GM10248 (cell line): ENCODE data around the gene ATM.

Source experiments
- CTCF ChIA-PET: fragments of 300-600 bp; sonication (Branson Sonifier 250); formaldehyde crosslinking; extraction: SDS; loops from one replicate; lab custom pipeline; 2021; ENCODE audit warnings: antibody characterized with exemption; lab: Yijun Ruan, JAX
- POLR2A ChIA-PET: fragments of 350-650 bp; sonication (Branson Sonifier 250); formaldehyde crosslinking; extraction: SDS; loops from one replicate; lab custom pipeline; 2020; ENCODE audit warnings: antibody characterized with exemption; lab: Yijun Ruan, JAX
- DNase-seq: peaks from one replicate; pipeline ENCODE4 v3.0.0; 2012; ENCODE audit errors: extremely low spot score
- CTCF ChIP-seq: IDR thresholded peaks from 2 replicates; pipeline ENCODE4 v1.5.1; 2012; ENCODE audit warnings: mild to moderate bottlenecking, low read depth; ENCODE audit errors: extremely low read depth, missing control alignments, control extremely low read depth

Gene ATM

GRCh38 chr11:108198833-108199232 lies 24.0 kb upstream of the ATM start:
- POLR2A ChIA-PET, result no interaction called here
- no peak for TF ChIP-seq CTCF
- CTCF ChIA-PET, result interaction anchor here (0.8 kb wide), 1 partner anchor 466 kb away, joined by 3 read pairs; the partner anchor contains the start of gene DDX10
- DNase-seq, result no peak

- ChIA-PET POLR2A (no interaction called here), CTCF (interaction anchor here (0.8 kb wide), 1 partner anchor 465 kb away, joined by 3 read pairs; the partner anchor contains the start of gene DDX10)
- DNase-seq, result peak; percentile 82
- TF ChIP-seq CTCF, result no peak
These were observed 23.2 kb upstream of the ATM start for GRCh38 chr11:108199446-108200321.

- ChIA-PET POLR2A (interaction anchor here (0.6 kb wide), 1 partner anchor 430 kb away, joined by 6 read pairs; no protein-coding TSS in a partner anchor), CTCF (interaction anchor here (0.6 kb wide), 1 partner anchor 34 kb away, joined by 3 read pairs; no protein-coding TSS in a partner anchor)
- TF ChIP-seq CTCF, result no peak
- DNase-seq, result no peak
These were observed 19.8 kb upstream of the ATM start for GRCh38 chr11:108203075-108203474.

DNA sequence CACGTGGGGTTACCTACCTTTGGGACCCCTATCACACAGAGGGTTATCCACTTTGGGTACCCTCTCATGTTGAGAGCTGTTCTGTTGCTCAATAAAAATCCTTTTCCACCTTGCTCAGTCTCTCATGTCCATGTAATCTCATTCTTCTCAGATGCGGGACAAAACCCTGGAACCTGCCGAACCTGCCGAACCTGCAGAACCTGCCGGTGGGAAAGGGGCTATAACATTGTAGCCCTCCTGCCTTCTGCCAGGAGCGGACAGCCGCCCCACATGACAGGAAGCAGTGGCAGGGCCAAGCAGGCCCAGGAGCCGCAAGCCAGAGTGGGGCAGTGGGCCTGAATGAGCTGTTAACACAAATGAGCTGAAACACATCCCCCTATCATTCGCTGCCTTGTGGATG lies 18.5 kb upstream of the ATM start:
- POLR2A ChIA-PET, result no interaction called here
- DNase-seq, result no peak
- TF ChIP-seq CTCF, result no peak
- CTCF ChIA-PET, result interaction anchor here (1.5 kb wide), 1 partner anchor 18 kb away, joined by 3 read pairs; the partner anchor contains the start of gene NPAT

DNA sequence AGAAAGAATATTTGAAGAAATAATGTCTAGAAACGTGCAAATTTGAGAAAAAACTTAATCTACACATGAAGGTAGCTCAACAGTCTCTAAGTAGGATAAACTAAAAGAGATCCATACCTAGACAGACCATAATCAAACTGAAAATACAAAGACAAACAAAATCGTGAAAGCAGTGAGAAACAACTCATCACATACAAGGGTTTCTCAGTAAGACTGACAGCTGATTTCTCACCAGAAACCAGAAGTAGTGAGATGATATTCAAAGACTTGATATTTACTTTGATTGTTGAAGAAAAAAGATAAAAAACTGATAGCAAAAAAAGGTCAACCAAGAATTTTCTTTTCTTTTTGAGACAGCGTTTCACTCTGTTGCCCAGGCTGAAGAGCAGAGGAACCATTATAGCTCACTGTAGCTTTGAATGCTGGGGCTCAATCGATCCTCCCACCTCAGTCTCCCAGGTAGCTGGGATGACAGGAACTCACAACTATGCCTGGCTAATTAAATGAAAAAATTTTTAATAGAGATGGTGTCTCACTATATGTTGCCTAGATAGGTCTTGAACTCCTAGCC lies 17.9 kb upstream of the ATM start:
- no peak for DNase-seq
- POLR2A ChIA-PET, result no interaction called here
- TF ChIP-seq CTCF, result no peak
- CTCF ChIA-PET, result interaction anchor here (1.5 kb wide), 1 partner anchor 17 kb away, joined by 3 read pairs; the partner anchor contains the start of gene NPAT

GRCh38 chr11:108206171-108206570 lies 16.7 kb upstream of the ATM start:
- POLR2A ChIA-PET, result no interaction called here
- DNase-seq, result no peak
- no peak for TF ChIP-seq CTCF
- CTCF ChIA-PET, result interaction anchor here (0.8 to 3.2 kb wide), 4 partner anchors 9 to 15 kb away, joined by 3 to 15 read pairs (median 4); no protein-coding TSS in a partner anchor
